Activated CD8-positive, alpha-beta T cell treated with anti-CD3 and anti-CD28 coated beads, Interleukin-2, amount 10 ng/mL, durations not matched to agents 7 days and 5 days (primary cell): ENCODE results near the gene WASF2. TPM values are rescaled to one million over a fixed set of nuclear protein-coding genes. Genes with fewer than 3 reads are reported as not detected.
"Not testable (repeated sequence)": the region's sequence is repeated elsewhere in the genome, so short reads cannot be mapped to it uniquely, and the experiment has no call there.

Source experiments
- ATAC-seq: fragments of 150-1000 bp; cut with Tn5 transposase; one replicate; pipeline ENCODE4 v1.10.0; 2021; ENCODE audit warnings: moderate library complexity
- CTCF ChIA-PET: fragments of 350-600 bp; sonication (Branson Sonifier 250); formaldehyde crosslinking; loops from one replicate; lab custom pipeline; 2021; ENCODE audit warnings: antibody characterized with exemption; lab: Charles Lee
- POLR2A ChIA-PET: fragments of 350-600 bp; sonication (Branson Sonifier 250); formaldehyde crosslinking; loops from one replicate; lab custom pipeline; 2021; ENCODE audit warnings: antibody characterized with exemption; lab: Charles Lee
- DNase-seq: peaks from one replicate; pipeline ENCODE4 v3.0.0-alpha.2; 2020
- H3K27ac Mint-ChIP-seq: one replicate; pipeline ENCODE4 v1.8.0; 2021; ENCODE audit warnings: mild to moderate bottlenecking, mixed read lengths
- H3K27me3 Mint-ChIP-seq: one replicate; pipeline ENCODE4 v1.8.0; 2021; ENCODE audit warnings: low read depth, mixed read lengths
- H3K36me3 Mint-ChIP-seq: one replicate; pipeline ENCODE4 v1.8.0; 2021; ENCODE audit warnings: low read depth, mixed read lengths
- H3K4me1 Mint-ChIP-seq: one replicate; pipeline ENCODE4 v1.8.0; 2021; ENCODE audit warnings: low read depth, mixed read lengths
- H3K4me3 Mint-ChIP-seq: one replicate; pipeline ENCODE4 v1.8.0; 2021; ENCODE audit warnings: mild to moderate bottlenecking, mixed read lengths
- H3K9me3 Mint-ChIP-seq: one replicate; pipeline ENCODE4 v1.8.0; 2022; ENCODE audit warnings: mixed read lengths; ENCODE audit not compliant: insufficient read depth
- total RNA-seq, 2 experiments: library from RNA; stranded (reverse); gene quantifications; one replicate each; pipeline ENCODE4 v1.2.3, GENCODE V29; 2021

The WASF2 gene
- total RNA-seq, 2 experiments from 2014 or later = 120 to 127 TPM

DNA sequence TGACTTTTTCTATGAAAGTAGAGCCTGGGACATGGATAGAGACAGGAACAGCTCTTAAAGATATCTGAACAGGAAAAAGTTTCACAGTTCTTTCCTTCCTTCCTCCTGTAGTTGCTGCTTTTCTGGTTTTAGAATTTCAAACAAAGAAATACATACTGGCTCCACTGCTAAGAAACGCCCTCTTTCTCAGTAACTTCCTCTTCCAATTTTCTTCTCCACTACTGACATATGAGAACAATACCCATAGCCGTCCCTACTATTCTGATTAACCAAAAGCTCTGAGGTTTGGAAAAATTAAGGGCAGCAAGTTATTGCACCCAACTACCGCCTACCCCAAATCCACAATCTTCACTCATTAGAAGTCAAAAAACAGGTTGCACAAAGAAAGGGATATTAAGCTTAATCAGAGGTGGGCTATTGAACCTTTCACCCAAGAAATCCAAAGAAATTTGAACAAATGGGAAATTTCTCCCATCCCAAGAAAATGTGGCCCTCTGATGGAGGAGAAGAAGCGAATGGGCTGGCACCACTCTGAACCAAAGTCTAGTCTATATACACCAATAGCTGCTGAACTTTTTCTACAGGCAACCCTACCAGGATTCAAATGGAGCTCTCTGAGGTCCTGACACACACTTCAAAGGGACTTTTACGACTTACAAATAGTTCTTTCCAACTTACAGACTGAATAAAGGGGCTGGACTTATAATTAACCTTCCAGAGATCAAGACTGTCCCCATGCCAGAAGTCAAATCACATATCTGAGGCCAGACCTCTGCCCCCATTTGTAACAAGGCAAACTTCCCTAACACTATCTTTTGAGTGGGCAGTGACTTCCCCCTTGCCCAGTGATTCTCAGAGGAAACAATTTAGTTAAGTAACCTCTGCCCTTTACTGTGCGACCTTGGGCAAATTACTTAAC lies 1.7 kb downstream of the WASF2 start:
- ChIA-PET CTCF (interaction anchor here (0.7 to 3.5 kb wide), 12 partner anchors 30 to 192 kb away, joined by 3 to 19 read pairs (median 3); no protein-coding TSS in a partner anchor), POLR2A (interaction anchor here (0.7 to 4.6 kb wide), 5 partner anchors 35 to 255 kb away, joined by 3 to 51 read pairs (median 4); no protein-coding TSS in a partner anchor)
- no peak for ATAC-seq
- Mint-ChIP-seq H3K4me3 (peak overlapping the region; percentile 83), H3K27me3 (no peaks in the 10 kb centered on the region), H3K36me3 (peaks cover 18% of the 10 kb centered on the region), H3K27ac (peak overlapping the region; percentile 86), H3K9me3 (no peaks in the 10 kb centered on the region), H3K4me1 (peaks cover 28% of the 10 kb centered on the region)
- peak; percentile 34 for DNase-seq

DNA sequence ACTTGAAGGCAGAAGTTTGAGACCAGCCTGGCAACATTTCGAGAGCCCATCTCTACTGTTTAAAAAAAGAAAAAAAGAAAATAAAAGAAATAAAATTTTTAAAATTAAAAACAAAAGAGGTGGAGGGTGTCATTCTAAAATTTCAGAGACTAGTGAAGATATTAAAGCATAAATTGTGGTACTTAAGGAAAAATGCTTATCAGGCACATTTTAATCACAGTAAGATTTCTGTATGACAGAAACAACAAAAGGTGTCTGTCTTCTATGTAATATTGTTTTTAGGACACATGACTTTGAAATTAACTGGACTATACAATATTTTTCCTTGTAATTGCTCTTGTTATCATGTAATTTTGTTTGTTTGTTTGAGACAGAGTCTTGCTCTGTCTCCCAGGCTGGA lies 4.6 kb downstream of the WASF2 start:
- Mint-ChIP-seq H3K27me3 (no peaks in the 10 kb centered on the region), H3K4me3 (no peak overlapping the region), H3K27ac (no peak overlapping the region), H3K4me1 (peaks cover 26% of the 10 kb centered on the region), H3K9me3 (no peaks in the 10 kb centered on the region), H3K36me3 (peaks cover 24% of the 10 kb centered on the region)
- ChIA-PET CTCF (no interaction called here), POLR2A (no interaction called here)
- DNase-seq (no peak), ATAC-seq (no peak)

DNA sequence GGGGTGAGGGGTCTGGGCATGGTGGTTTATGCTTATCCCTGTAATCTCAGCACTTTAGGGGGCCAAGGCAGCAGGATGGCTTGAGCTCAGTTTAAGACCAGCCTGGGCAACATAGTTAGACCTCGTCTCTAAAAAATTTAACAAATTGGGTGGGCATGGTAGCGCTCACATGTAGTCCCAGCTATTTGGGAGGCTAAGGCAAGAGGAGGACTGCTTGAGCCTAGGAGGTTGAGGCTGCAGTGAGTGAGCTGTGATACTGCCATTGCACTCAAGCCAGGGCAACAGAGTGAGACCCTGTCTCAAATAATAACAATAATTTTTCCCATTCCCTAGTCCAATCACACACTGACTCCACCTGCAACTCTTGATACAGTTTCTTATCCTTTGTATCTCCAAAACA lies 6.3 kb downstream of the WASF2 start:
- Mint-ChIP-seq H3K4me1 (peaks cover 26% of the 10 kb centered on the region), H3K27me3 (no peaks in the 10 kb centered on the region), H3K27ac (no peak overlapping the region), H3K9me3 (no peaks in the 10 kb centered on the region), H3K4me3 (no peak overlapping the region), H3K36me3 (peaks cover 23% of the 10 kb centered on the region)
- CTCF ChIA-PET = interaction anchor here (1.6 to 3.0 kb wide), 2 partner anchors 19 to 84 kb away, joined by 3 to 10 read pairs; no protein-coding TSS in a partner anchor
- POLR2A ChIA-PET = interaction anchor here (0.6 kb wide), 1 partner anchor 820 kb away, joined by 4 read pairs; no protein-coding TSS in a partner anchor
- DNase-seq = no peak
- ATAC-seq = no peak

DNA sequence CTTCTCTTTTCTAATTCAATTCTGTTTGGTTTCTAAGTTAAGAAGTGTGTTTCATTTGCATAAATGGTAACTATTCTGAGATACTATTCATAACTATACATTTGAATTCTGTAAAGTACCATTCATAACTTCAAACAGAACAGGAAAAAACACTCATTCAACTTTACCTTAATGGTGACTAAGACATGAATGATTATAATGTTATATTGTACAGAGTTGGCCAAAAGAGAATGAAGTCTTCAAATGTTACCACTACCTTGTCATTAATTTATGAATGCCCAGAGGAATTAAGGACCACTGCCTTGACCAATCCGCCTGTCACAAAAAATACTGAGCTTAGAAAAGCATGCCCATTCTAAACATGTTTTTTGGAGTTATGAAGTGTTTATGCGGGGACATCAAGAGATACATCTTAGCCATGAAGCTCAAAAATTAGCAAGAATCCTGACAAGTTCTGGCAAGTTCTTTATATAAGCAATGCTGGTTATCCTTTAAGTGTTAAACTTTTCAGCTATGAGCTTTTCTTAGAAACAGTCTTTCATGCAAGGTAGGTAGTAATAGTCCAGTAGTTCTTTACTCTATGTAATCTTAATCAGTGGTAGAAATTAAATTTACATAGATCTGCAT lies 7.9 kb downstream of the WASF2 start:
- POLR2A ChIA-PET = no interaction called here
- H3K9me3 Mint-ChIP-seq = no peaks in the 10 kb centered on the region
- H3K36me3 Mint-ChIP-seq = peaks cover 25% of the 10 kb centered on the region
- no peak for ATAC-seq
- DNase-seq = no peak
- no peak overlapping the region for H3K27ac Mint-ChIP-seq
- H3K4me1 Mint-ChIP-seq = peaks cover 24% of the 10 kb centered on the region
- CTCF ChIA-PET = interaction anchor here (0.9 to 3.0 kb wide), 4 partner anchors 17 to 187 kb away, joined by 3 to 10 read pairs (median 3); no protein-coding TSS in a partner anchor
- no peak overlapping the region for H3K4me3 Mint-ChIP-seq
- no peaks in the 10 kb centered on the region for H3K27me3 Mint-ChIP-seq

DNA sequence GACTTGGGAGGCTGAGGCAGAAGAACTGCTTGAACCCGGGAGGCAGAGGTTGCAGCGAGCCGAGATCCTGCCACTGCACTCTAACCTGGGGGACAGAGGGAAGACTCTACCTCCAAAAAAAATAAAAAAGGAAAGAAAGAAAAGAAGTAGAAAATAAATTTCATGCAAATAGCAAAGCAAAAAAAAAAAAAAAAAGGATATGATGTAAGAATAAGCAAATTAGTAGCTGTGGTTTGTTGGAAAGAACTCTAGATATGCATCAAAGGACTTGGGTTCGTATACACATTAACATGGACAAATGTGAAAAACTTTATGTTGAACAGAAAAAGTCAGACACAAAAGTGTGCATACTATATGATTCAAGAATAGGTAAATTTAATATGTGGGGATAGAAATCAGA lies 11.9 kb downstream of the WASF2 start:
- no peak overlapping the region for H3K4me3 Mint-ChIP-seq
- no peak for ATAC-seq
- H3K4me1 Mint-ChIP-seq = peaks cover 50% of the 10 kb centered on the region
- ChIA-PET CTCF (no interaction called here), POLR2A (no interaction called here)
- no peaks in the 10 kb centered on the region for H3K9me3 Mint-ChIP-seq
- no peak overlapping the region for H3K27ac Mint-ChIP-seq
- no peak for DNase-seq
- no peaks in the 10 kb centered on the region for H3K27me3 Mint-ChIP-seq
- peaks cover 31% of the 10 kb centered on the region for H3K36me3 Mint-ChIP-seq

DNA sequence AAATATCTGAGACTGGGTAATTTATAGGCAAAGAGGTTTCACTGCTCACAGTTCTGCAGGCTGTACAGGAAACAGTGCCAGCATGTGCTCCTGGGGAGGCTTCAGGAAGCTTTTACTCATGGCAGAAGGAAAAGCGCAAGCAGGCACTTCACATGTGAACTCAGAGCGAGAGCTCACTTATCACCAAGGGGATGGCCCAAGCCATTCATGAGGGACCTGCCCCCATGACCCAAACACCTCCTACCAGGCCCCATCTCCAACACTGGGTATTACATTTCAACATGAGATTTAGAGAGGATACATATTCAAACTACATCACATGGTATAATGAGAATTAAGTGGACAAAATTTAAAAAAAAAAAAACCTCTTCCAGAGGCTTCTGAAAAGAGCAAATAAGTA lies 13.7 kb downstream of the WASF2 start:
- peaks cover 44% of the 10 kb centered on the region for H3K4me1 Mint-ChIP-seq
- no peak overlapping the region for H3K4me3 Mint-ChIP-seq
- H3K9me3 Mint-ChIP-seq = no peaks in the 10 kb centered on the region
- POLR2A ChIA-PET = no interaction called here
- DNase-seq (no peak), ATAC-seq (no peak)
- H3K27me3 Mint-ChIP-seq = no peaks in the 10 kb centered on the region
- CTCF ChIA-PET = no interaction called here
- H3K27ac Mint-ChIP-seq = no peak overlapping the region
- H3K36me3 Mint-ChIP-seq = peaks cover 26% of the 10 kb centered on the region

DNA sequence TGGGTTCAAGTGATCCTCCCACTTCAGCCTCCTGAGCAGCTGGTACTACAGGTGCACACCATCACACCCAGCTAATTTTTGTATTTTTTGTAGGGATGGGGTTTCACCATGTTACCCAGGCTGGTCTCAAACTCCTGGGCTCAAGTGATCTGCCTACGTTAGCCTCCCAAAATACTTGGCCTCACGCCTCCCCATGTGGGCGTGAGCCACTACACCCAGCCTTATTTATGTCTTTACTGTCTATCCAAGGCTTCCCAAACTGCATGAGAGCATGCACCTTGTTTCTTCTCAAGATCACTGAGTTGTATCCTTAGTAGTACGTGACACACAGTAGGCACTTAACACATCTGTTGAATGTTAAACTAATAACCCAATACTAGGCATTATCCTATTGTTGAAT lies 14.2 kb downstream of the WASF2 start:
- no peak overlapping the region for H3K27ac Mint-ChIP-seq
- ChIA-PET POLR2A (no interaction called here), CTCF (no interaction called here)
- H3K9me3 Mint-ChIP-seq = no peaks in the 10 kb centered on the region
- DNase-seq = no peak
- no peaks in the 10 kb centered on the region for H3K27me3 Mint-ChIP-seq
- H3K4me1 Mint-ChIP-seq = peaks cover 46% of the 10 kb centered on the region
- H3K4me3 Mint-ChIP-seq = no peak overlapping the region
- no peak for ATAC-seq
- peaks cover 27% of the 10 kb centered on the region for H3K36me3 Mint-ChIP-seq

DNA sequence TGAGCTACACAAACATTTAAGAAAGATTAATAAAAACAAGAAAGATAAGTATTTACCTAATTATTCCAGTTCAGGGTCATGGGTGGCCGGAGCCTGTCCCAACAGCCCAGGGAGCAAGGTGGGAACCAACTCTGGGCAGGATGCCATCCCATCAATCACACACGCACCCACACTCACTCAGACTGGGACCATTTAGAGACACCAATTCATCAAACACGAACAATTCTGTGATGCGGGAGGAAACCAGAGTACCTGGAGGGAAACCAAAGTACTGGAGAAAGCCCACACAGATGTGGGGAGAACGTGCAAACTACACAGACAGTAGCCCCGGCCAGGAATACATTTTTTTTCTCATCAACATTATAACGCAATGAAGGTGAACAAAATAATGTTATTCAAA lies 16.2 kb downstream of the WASF2 start:
- Mint-ChIP-seq H3K4me3 (no peak overlapping the region), H3K4me1 (peaks cover 57% of the 10 kb centered on the region), H3K27me3 (no peaks in the 10 kb centered on the region), H3K27ac (no peak overlapping the region), H3K36me3 (peaks cover 33% of the 10 kb centered on the region), H3K9me3 (no peaks in the 10 kb centered on the region)
- ATAC-seq = peak; percentile 51
- POLR2A ChIA-PET = no interaction called here
- CTCF ChIA-PET = interaction anchor here (0.7 to 1.0 kb wide), 3 partner anchors 9 to 57 kb away, joined by 3 to 4 read pairs (median 3); no protein-coding TSS in a partner anchor
- DNase-seq = no peak

DNA sequence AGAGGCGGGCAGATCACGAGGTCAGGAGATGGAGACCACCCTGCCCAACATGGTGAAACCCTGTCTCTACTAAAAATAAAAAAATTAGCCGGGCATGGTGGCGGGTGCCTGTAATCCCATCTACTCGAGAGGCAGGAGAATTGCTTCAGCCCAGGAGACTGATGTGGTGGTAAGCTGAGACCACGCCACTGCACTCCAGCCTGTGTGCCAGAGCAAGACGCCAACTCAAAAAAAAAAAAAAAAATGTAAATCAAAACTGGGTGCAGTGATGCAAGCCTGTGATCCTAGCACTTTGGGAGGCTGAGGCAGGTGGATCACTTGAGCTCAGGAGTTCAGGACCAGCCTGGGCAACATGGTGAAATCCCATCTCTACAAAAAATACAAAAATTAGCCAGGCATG lies 17.9 kb downstream of the WASF2 start:
- POLR2A ChIA-PET, H3K27ac Mint-ChIP-seq, H3K27me3 Mint-ChIP-seq, H3K4me3 Mint-ChIP-seq, ATAC-seq, CTCF ChIA-PET, DNase-seq, H3K9me3 Mint-ChIP-seq: not testable (repeated sequence)
- peaks cover 56% of the 10 kb centered on the region for H3K4me1 Mint-ChIP-seq
- peaks cover 31% of the 10 kb centered on the region for H3K36me3 Mint-ChIP-seq

DNA sequence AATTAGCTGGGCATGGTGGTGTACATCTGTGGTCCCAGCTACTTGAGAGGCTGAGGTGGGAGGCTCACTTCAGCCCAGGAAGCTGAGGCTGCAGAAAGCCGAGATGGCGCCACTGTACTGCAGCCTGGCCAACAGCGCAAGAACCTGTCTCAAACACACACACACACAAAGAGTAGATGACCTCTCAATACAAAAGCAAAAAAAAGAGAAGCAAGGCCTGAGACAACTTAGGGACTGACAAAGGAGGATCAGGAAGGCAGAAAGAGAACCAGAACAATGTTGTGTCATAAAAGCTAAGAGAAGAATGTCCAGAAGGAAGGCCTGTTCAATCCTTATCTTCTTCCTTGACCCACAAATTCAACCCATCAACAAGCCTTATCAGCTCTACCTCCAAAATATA lies 18.5 kb downstream of the WASF2 start:
- ChIA-PET POLR2A (no interaction called here), CTCF (no interaction called here)
- peaks cover 25% of the 10 kb centered on the region for H3K36me3 Mint-ChIP-seq
- DNase-seq (no peak), ATAC-seq (no peak)
- no peaks in the 10 kb centered on the region for H3K9me3 Mint-ChIP-seq
- no peak overlapping the region for H3K27ac Mint-ChIP-seq
- H3K4me3 Mint-ChIP-seq = no peak overlapping the region
- H3K4me1 Mint-ChIP-seq = peaks cover 50% of the 10 kb centered on the region
- no peaks in the 10 kb centered on the region for H3K27me3 Mint-ChIP-seq

DNA sequence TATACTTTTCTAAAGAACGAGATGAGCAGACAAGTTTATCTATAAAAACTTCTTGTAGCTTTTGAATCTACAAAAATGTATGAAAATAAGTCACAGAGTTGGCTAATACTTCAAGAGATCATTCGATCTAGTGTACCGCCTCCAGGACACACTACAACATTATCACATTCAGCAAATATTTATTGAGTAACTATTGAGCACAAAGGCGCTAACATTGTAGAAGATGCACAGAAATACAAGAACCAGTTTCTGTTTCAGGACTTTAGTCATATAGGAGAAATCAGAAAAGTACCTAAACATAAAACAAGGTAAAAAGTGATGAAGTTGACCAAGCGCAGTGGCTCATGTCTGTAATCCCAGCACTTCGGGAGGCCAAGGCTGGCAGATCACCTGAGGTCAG lies 20.6 kb downstream of the WASF2 start:
- Mint-ChIP-seq H3K36me3 (peaks cover 29% of the 10 kb centered on the region), H3K27ac (no peak overlapping the region), H3K27me3 (no peaks in the 10 kb centered on the region), H3K4me3 (no peak overlapping the region), H3K9me3 (no peaks in the 10 kb centered on the region), H3K4me1 (peaks cover 38% of the 10 kb centered on the region)
- DNase-seq (no peak), ATAC-seq (no peak)
- ChIA-PET CTCF (interaction anchor here (1.1 to 1.6 kb wide), 2 partner anchors 53 to 54 kb away, joined by 3 to 4 read pairs; no protein-coding TSS in a partner anchor), POLR2A (no interaction called here)

DNA sequence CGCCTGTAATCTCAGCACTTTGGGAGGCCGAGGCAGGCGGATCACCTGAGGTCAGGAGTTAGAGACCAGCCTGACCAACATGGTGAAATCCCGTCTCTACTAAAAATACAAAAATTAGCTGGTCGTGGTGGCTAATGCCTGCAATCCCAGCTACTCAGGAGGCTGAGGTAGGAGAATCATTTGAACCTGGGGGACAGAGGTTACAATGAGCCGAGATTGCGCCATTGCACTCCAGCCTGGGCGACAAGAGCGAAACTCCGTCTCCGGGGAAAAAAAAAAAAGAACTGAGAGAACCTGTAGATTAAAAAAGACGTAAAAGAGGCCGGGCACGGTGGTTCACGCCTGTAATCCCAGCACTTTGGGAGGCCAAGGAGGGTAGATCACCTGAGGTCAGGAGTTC lies 21.6 kb downstream of the WASF2 start:
- peaks cover 26% of the 10 kb centered on the region for H3K36me3 Mint-ChIP-seq
- H3K4me3 Mint-ChIP-seq, POLR2A ChIA-PET, DNase-seq, H3K9me3 Mint-ChIP-seq, H3K27me3 Mint-ChIP-seq, H3K27ac Mint-ChIP-seq, ATAC-seq: not testable (repeated sequence)
- peaks cover 28% of the 10 kb centered on the region for H3K4me1 Mint-ChIP-seq
- CTCF ChIA-PET = interaction anchor here (1.1 to 1.6 kb wide), 2 partner anchors 52 to 53 kb away, joined by 3 to 4 read pairs; no protein-coding TSS in a partner anchor
